Gastrocnemius medialis (tissue), 4 donors: ENCODE data around the gene MTOR.

ENCODE experiments used
- POLR2A ChIP-seq, 2 donors: fragments of 450-650 bp; IDR thresholded peaks; one replicate each; pipeline ENCODE4 v1.6.1; 2017; ENCODE audit warnings: antibody characterized with exemption in 2 of 2, mild to moderate bottlenecking in 2 of 2, moderate library complexity in 2 of 2
- TF ChIP-seq, protein P1 (sequence below), 5 experiments: fragments of 450-650 bp in 3 of 5; fragments of 200-600 bp in 2 of 5; sonication (generic) in 2 of 5; IDR thresholded peaks in 4 of 5; conservative IDR thresholded peaks in 1 of 5; 1 replicate in 4 of 5; 2 replicates in 1 of 5; pipeline ENCODE4 v1.5.1; 2016 to 2019; ENCODE audit warnings: antibody characterized with exemption in 5 of 5, mild to moderate bottlenecking in 3 of 5, moderate library complexity in 3 of 5

DNA sequence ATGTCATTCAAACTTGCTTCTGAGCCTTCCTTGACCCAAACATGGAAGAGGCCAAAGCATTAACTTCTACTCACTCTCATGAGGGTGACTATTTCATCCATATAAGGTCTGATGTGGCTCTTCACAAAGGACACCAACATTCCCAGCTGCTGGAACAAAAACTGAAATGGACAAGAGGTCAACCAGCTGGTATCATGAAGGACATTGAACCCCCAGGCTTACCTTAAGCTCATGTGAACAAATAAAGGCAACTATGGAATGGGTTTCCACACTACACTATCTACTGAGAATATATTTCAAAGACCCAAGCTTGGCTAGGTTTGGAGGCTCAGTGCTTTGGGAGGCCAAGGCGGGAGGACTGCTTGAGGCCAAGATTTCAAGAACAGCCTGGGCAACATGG, 46.3 kb downstream of the MTOR start:
- no peak for TF ChIP-seq POLR2A (IDR thresholded peaks at IDR 0.05)
- TF ChIP-seq, protein P1, sequence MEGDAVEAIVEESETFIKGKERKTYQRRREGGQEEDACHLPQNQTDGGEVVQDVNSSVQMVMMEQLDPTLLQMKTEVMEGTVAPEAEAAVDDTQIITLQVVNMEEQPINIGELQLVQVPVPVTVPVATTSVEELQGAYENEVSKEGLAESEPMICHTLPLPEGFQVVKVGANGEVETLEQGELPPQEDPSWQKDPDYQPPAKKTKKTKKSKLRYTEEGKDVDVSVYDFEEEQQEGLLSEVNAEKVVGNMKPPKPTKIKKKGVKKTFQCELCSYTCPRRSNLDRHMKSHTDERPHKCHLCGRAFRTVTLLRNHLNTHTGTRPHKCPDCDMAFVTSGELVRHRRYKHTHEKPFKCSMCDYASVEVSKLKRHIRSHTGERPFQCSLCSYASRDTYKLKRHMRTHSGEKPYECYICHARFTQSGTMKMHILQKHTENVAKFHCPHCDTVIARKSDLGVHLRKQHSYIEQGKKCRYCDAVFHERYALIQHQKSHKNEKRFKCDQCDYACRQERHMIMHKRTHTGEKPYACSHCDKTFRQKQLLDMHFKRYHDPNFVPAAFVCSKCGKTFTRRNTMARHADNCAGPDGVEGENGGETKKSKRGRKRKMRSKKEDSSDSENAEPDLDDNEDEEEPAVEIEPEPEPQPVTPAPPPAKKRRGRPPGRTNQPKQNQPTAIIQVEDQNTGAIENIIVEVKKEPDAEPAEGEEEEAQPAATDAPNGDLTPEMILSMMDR (IDR thresholded peaks at IDR 0.05 in 4 of 5, conservative IDR thresholded peaks at IDR 0.05 in 1 of 5): no peak
